AG09309 (cell line): ENCODE results near the gene ODC1.

Experiments
- DNase-seq: peaks from one replicate; pipeline ENCODE4 v3.0.0-alpha.2; 2010; ENCODE audit warnings: low read depth
- H3K4me3 ChIP-seq: 2 replicates; pipeline ENCODE4 v1.5.1; 2011; ENCODE audit warnings: mild to moderate bottlenecking, low read depth, low read length, moderate library complexity; ENCODE audit not compliant: control insufficient read depth
- CTCF ChIP-seq: IDR thresholded peaks from 2 replicates; pipeline ENCODE4 v1.5.1; 2011; ENCODE audit warnings: mild to moderate bottlenecking, low read depth, low read length, inconsistent platforms; ENCODE audit not compliant: insufficient read depth, control insufficient read depth; ENCODE audit errors: missing control alignments

Gene ODC1

GRCh38 chr2:10478916-10479315 lies 30.8 kb upstream of the ODC1 start:
- TF ChIP-seq CTCF: no peak
- no peak for DNase-seq
- H3K4me3 ChIP-seq: no peak overlapping the region

GRCh38 chr2:10478298-10478625 lies 30.1 kb upstream of the ODC1 start:
- TF ChIP-seq CTCF: no peak

GRCh38 chr2:10477443-10478297 lies 29.5 kb upstream of the ODC1 start:
- no peak for DNase-seq
- TF ChIP-seq CTCF: no peak
- H3K4me3 ChIP-seq: no peak overlapping the region

More at GRCh38 chr2:10478298-10478625, 30.1 kb upstream of the ODC1 start:
- no peak for DNase-seq
- H3K4me3 ChIP-seq: no peak overlapping the region

GRCh38 chr2:10476723-10477442 lies 28.8 kb upstream of the ODC1 start:
- no peak overlapping the region for H3K4me3 ChIP-seq
- no peak for DNase-seq
- TF ChIP-seq CTCF: no peak

- H3K4me3 ChIP-seq: no peak overlapping the region
- DNase-seq: no peak
- TF ChIP-seq CTCF: no peak
These were observed 27.9 kb upstream of the ODC1 start for GRCh38 chr2:10475811-10476660.

- no peak overlapping the region for H3K4me3 ChIP-seq
- TF ChIP-seq CTCF: no peak
- DNase-seq: no peak
These were observed 27.1 kb upstream of the ODC1 start for GRCh38 chr2:10475221-10475722.
